ENCODE measurements around the gene ALDH1L1.

DNA sequence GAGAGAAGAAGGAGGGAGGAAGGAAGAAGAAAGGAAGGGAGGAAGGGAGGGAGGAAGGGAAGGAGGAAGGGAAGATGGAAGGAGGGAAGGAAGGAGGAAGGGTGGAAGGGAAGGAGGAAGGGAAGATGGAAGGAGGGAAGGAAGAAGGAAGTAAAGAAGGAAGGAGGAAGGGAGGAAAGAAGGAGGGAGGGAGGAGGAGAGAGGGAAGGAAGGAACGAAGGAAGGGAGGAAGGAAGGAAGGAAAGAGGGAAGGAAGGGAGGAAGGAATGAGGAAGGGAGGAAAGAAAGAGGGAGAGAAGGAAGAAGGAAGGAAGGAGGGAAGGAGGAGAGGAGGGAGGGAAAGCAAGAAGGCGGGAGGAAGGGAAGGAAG lies 31.8 kb upstream of the ALDH1L1 start:
- TF ChIP-seq, protein P1, sequence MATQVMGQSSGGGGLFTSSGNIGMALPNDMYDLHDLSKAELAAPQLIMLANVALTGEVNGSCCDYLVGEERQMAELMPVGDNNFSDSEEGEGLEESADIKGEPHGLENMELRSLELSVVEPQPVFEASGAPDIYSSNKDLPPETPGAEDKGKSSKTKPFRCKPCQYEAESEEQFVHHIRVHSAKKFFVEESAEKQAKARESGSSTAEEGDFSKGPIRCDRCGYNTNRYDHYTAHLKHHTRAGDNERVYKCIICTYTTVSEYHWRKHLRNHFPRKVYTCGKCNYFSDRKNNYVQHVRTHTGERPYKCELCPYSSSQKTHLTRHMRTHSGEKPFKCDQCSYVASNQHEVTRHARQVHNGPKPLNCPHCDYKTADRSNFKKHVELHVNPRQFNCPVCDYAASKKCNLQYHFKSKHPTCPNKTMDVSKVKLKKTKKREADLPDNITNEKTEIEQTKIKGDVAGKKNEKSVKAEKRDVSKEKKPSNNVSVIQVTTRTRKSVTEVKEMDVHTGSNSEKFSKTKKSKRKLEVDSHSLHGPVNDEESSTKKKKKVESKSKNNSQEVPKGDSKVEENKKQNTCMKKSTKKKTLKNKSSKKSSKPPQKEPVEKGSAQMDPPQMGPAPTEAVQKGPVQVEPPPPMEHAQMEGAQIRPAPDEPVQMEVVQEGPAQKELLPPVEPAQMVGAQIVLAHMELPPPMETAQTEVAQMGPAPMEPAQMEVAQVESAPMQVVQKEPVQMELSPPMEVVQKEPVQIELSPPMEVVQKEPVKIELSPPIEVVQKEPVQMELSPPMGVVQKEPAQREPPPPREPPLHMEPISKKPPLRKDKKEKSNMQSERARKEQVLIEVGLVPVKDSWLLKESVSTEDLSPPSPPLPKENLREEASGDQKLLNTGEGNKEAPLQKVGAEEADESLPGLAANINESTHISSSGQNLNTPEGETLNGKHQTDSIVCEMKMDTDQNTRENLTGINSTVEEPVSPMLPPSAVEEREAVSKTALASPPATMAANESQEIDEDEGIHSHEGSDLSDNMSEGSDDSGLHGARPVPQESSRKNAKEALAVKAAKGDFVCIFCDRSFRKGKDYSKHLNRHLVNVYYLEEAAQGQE (IDR thresholded peaks at IDR 0.05; ENCODE audit: unreplicated experiment), result no peak
- TF ChIP-seq, protein P2, sequence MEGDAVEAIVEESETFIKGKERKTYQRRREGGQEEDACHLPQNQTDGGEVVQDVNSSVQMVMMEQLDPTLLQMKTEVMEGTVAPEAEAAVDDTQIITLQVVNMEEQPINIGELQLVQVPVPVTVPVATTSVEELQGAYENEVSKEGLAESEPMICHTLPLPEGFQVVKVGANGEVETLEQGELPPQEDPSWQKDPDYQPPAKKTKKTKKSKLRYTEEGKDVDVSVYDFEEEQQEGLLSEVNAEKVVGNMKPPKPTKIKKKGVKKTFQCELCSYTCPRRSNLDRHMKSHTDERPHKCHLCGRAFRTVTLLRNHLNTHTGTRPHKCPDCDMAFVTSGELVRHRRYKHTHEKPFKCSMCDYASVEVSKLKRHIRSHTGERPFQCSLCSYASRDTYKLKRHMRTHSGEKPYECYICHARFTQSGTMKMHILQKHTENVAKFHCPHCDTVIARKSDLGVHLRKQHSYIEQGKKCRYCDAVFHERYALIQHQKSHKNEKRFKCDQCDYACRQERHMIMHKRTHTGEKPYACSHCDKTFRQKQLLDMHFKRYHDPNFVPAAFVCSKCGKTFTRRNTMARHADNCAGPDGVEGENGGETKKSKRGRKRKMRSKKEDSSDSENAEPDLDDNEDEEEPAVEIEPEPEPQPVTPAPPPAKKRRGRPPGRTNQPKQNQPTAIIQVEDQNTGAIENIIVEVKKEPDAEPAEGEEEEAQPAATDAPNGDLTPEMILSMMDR (conservative IDR thresholded peaks at IDR 0.05; ENCODE audit: low read depth in 2 of 2), result no peak
- no peak for TF ChIP-seq ETS1 (IDR thresholded peaks at IDR 0.05)
